ENCODE measurements around the gene SFR1. TPM values are rescaled to one million over a fixed set of nuclear protein-coding genes. Genes with fewer than 3 reads are reported as not detected.

Gene SFR1
- polyA plus RNA-seq, 5 donors = 8.9 to 15.0 (median 10.9) TPM

DNA sequence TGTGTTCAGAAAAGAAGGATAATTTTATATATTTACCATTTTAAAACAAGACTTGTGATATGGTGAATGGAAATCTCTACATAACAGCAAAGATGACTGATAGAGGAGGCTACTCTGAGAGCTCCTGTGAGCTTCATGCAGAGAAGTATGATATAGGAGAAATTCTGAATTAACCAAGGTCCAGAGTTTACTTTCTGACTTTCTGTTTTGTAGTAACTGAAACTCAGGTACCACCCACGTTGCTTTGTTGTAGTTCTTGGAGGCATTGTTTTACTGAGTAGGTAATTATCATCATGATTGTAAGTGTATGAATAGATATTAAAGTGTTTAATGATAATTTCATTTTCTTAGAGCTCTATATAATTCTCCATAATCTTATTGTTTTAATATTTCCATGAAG lies 18.0 kb upstream of the SFR1 start:
- DNase-seq = no peak

DNA sequence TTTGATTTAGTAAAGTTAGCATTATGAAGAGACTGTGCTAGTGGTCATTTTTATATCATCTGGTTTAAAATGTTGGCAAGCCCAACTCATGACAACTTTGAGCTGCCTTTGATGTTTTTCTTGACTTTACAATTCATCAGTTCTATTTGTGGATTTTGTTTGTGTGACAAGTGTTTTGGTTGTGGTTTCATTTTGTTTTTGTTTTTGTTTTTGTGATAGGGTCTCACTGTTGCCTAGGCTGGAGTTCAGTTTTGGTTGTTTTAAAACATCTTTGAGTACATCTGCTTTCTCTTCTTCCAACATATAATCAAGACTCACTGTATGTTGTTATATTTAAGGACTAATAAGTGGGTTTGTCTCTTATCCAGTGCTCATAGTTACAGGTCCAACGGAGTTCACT lies 17.6 kb upstream of the SFR1 start:
- DNase-seq = no peak

DNA sequence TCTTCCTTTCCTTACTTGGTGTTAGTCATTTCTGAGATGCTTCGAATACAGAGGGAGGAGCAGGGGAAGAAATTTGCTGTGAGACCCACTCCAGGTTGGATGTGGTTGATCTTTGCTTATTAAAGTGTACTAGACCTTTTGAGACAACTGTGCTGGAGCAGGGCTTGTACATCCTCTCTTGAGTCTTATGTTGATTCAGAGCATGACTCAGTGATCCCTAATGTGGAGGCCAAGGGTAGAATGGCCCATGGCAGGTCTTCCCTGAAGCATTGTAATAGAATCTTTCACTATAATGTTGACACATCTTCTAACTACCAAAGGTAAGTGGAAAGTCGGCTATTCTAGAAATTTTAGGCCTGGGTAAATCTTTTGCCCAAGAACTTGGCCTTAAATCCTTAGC lies 17.0 kb upstream of the SFR1 start:
- no peak for DNase-seq

DNA sequence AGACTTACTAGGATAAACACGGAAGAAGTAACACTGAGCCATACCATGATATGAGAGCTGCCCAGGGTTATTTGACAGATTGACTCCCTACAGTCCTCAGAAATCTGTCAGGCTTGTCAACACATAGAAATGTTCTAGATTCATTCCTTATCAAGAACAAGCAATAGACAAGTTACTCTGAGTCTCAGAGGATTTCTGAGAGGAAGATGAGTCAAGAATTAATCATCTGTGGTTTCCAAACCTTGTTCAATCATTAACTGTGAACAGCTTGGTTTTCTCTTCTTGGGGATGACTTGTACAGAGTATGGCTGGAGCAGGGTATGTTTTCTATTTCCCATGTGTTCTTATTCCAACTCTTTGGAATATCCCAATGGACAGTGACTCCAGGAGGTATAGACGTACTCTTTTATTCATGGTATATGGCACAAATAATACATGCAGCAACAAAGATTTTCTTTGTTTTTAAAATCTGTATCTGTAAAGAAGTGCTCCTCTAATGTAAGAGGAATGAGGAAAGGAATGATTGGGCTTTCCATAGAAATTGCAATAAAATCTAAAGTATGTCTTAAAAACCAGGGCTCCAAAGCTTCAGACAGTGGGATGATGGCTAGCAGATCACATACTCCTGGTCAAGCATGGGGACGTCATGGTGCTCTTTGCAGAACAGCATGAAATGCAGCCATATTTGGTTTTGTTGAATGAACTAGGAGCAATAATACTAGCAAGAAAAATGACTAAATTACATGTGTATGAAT lies 11.9 kb upstream of the SFR1 start:
- no peak for DNase-seq

DNA sequence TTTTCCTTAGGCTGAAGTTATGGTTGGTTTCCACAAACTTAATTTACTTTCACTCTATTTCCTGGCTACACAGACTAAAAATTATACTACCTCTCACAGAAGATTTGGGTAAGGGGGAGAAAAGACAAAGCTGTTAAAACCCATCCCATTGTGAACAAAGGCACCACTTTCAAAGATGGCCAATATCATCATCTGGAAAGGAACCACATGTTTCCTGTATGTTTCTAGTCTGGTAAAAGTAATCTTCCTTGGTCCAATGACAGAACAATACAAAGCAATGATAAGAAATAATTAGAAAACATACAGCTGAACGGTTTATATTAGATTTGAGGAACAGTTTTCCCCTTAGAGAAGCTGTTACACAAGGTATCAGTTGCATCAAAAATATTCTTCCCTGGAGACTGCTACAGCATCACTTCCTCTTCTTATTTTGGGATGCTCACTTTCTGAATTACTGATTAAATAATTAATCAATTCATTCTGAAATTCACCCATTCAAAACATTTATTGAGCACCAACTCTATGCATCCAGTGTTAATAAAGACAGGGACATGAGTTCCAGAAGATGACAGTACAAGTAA lies 8.5 kb upstream of the SFR1 start:
- no peak for DNase-seq

DNA sequence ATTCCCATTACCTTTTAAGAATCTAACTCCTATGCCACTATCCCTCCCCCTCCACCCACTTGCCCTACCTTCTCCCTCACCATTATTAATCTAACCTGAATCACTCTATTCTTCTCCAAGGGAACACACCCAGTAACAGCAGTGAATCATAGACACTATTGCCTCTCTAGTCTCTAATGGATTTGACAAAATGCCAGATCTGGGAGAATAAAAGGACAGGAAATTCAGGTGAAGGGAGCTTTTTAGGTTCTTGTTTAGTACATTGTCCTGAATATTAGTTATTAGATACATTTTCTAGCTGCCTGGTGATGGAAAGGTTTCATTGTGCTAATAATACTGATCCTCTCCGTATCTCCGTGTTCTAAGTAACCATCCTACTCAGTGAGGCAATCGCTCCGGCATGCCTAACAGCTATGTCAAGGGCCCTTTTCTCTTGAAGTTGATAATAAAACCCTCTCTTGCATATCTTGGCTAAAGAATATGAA lies 4.1 kb upstream of the SFR1 start:
- DNase-seq = no peak

DNA sequence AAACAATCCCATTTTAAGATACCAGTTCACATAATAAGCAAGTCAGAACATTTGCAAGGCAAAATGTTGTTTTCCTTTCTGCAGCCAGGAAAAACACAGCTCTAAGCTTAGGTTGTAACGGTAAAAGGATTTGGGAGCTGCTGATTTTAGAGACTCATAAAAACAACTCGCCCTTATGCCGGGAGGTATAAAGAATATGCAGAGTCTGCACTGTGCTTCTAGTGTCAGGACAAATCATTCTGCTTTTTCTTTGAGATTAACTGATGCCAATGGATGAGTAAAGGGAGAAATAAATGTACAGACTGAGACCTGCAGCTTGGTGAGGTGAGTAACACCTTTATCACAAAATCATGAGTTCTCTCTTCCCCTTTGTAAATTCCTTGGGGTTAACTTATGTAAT lies 2.0 kb upstream of the SFR1 start:
- DNase-seq = no peak

DNA sequence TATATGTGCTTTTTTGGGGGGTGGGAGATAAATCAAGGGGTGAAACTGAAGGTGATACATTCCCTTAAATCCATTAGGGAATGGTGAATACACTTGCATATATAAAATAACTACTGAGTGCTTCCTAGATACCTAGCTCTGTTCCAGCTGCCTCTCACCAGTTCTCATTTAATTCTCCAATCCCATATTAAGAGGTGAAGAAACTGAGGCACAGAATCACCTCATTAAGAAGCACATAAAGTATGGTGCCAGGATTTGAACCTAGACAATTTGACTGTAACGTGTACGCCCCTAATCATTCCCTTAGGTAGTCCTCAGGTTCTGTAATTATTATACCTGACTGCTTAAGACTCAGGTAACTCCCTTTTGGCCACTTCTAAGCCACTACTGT lies 1.5 kb upstream of the SFR1 start:
- DNase-seq = no peak

DNA sequence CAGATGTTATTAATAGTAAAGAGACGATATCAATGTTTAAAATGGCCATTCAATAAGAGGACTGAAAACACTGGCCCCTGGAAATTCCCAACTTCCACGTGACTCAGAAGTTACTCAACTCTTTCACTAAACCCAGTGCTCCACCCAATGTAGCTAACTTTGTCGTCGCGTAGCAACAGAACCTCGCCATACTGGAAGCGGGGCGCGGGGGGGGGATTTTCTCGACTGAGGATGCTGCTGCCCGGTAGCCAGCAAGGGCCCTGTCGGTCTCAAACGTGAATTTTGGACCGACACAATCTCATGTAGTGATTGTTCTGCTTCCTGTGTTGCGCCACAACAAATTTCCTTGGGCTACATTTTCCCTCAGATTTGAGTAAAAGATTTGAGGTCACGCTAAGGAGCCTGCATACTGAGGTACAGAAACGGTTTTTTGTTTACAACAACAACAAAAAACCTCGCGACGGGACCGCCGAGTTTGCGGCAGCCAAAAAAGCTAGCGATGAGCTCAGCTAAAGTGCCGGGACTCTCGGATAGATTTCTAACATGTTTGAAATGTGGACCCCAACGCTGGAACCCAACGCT lies 977 bp upstream of the SFR1 start:
- DNase-seq = peak; percentile 89 to 93

DNA sequence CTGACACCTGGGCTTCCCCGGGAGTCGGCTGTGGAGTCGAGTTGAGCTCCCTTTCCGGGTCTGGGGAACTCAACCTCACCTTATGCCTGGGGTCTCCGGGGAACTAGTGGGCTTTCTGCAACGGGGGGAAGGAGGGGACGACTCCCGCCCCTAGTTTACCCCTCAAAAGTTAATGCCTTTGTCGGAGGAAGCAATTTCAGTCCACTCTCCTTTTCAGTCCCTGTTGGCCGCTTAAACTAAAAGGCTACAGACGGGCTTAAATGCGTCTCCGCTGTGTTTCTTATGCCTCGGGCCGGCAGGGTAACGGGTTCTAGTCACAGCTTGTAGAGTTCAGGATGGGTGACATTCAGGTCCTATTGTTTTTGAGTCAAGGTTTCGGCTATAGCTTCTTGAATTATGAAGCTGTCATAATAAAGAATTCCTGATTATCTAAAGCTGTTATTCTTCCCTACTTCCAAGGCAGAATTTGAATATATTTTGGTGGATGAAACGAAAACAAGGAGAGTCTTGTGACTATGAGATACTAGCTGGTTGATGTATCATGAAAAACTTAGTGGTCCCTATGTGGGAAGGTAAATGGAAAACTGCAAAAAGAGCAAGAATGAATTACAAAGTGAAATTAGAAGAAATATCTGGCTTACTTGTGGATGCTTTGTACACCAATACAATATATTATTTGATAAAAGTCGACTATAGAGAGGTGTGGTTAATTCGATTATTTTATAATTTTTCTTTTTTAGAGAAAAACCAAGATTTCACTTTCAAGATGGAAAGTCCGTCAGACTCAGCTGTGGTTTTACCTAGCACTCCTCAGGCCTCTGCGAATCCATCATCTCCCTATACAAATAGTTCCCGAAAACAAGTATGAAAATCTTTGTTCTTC lies 495 bp downstream of the SFR1 start:
- DNase-seq = no peak

DNA sequence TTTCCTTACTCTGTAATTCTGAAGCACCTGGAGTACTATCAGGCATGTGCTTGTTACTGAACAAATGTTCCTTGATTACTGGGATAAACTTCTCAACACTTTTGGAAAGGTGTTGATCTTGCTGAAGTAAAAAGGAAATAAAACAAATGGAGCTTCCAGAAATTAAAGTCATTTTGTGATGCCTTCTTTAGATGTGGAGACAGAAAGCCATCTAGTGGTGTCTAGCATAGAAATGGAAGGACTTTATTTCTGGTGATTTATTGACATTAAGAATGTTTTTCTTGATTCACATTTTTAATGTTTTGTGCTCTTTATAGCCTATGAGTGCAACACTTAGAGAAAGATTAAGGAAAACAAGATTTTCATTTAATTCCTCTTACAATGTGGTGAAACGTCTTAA lies 1.4 kb downstream of the SFR1 start:
- no peak for DNase-seq

DNA sequence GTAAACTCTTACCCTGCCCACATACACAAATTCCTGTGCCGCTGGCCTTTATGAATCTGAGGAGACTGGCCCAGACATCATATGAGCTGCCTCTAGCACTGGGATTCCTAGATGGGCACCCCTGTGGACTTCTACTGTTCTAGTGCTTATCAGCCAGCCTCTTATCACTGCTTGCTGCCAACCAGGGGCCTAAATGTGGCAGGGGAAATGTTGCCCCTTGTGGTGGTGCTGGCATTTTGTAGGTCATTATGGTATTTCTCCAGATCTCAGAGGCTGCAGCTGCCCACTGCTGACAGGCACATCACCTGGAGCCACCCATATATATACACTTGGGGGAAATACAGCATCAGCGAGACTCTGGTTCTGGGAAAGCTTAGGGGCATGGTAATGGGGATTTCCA lies 5.4 kb downstream of the SFR1 start:
- DNase-seq = no peak

DNA sequence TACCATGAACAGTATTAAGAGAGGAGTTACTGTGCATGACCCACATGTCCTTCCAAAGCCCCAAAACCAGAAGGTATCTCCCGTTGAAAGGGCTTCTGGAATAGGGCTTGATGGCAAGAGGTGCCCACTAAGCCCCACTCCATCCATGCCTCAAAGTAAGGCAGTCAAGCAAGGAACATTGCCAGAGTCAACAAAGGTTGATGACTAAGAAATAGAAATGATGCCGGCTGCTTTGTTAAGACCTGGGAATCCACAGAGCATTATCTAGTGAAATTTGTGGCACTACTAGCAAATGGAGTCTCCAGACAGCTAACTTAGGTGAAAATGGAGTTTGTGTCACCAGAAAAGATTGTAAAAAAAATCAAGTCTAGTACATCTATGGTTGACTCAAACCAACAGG lies 6.2 kb downstream of the SFR1 start:
- DNase-seq = no peak

DNA sequence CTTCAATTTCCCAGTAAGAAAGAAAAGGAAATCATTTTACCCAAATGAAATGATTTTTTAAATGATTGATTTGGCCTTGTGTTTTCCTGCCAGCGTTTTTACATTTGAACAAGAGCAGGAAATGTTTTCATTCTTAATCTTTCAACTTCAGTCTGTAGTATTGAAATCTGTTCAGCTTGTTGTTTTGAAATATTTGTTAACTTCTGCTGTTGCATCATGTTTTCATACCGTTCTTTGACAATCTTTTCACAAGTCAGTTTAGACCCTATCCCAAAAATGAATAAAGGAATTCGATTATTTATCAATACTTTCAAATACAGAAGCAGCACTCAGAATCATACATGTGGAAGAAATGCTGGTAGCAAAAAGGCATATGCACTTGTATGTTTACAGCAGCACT lies 8.1 kb downstream of the SFR1 start:
- no peak for DNase-seq

DNA sequence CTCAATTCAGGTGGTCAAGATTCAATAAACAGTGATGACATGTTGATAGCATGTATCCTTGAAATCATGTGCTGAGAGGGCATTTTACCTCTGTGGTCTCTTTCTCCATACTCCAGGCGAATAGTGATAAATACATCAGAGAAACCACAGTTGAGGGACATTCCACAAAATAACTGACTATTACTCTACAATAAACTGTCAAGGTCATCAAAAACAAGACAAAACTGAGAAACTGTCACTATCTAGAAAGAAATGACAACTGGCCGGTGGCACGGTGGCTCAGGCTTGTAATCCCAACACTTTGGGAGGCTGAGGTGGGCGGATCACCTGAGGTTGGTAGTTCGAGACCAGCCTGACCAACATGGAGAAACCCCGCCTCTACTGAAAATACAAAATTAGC lies 16.2 kb downstream of the SFR1 start:
- no peak for DNase-seq

DNA sequence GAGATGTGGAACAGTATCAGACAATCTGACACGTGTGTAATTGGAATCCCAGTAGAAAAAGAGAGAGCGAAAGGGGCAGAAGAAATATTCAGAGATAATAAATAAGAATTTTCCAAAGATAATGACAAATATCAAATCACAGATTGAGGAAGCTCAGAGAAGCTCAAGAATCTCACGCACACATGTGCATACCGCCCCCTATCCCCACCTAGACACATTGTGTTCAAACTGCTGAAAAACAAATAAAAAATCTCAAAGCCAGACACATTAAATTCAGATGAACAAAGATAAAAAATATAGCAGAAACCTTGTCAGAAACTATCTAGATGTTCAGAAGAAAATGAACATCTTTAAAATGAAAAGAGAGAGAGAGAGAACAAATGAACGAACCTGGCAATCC lies 17.2 kb downstream of the SFR1 start:
- no peak for DNase-seq

DNA sequence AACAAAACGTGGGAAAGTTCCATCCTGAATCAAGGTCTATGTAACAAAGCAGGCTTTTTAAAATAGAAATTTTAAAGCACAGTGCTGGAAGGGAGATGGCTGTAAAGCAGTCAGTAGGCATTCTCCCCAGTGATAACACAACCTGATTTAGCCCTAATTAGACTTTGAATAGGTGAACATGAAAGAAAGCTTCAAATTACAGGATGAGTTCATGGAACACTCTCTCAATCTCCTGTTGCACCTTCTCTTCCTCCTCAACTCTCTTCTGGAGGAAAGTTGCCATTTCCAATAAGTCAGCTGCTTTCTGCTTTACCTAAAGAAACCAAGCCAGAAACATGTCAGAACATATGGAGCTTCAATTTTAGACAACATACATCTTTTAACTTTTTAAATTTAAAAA lies 20.1 kb downstream of the SFR1 start:
- DNase-seq = no peak

DNA sequence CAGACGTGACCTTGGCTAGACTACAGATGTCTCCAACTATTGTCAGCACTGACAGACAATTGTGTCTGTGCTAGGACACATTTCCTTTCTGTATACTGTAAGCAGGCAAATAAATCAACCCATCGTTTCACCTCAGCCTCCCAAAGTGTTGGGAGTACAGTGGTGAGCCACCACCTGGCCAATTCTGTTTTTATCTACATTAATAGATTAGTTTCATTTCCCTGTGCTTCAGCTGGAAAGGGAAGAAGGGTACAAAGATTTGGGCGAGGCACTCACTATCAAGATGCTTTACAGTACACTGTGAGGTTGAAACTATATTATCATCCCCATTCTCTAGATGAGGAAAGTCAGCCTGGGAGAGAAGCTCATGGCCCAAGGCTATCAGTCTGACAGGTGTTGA lies 21.9 kb downstream of the SFR1 start:
- no peak for DNase-seq

DNA sequence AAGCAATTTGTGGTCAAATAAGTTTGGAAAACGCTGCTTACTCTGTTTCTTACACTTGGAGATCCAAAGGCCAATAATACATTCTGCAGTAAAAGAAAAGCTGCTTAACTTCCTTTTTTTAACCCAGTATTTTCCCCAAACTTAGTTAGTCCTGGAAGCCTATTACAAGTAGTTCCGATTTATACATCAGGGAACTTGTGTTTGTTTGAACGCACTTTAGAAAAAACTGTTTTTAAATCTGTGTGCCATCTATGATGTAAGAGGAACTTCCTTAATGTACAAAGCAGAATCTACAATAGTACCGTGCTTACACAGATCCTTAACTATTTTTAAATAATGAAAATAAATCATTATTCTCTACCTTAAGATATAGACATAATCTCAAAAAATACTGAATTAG lies 23.0 kb downstream of the SFR1 start:
- DNase-seq = no peak

DNA sequence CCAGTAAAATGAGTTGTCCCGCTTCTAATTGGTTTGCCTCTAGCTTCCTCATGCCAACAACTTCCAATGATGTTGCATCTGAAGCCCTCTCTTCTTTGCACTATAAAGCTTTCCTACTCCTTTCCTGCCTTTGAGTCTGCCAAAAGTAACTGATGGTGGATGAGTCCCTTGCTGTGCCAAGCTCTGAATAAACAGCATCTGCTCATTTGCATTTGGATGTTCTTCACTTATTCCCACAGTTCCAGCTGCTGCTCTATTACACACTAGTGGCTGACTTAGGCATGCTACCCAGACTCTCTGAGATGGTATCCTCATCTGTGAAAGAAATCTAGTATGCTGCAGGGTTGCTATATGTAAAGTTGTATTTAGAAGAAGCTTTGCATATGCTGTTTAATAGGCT lies 24.9 kb downstream of the SFR1 start:
- no peak for DNase-seq

DNA sequence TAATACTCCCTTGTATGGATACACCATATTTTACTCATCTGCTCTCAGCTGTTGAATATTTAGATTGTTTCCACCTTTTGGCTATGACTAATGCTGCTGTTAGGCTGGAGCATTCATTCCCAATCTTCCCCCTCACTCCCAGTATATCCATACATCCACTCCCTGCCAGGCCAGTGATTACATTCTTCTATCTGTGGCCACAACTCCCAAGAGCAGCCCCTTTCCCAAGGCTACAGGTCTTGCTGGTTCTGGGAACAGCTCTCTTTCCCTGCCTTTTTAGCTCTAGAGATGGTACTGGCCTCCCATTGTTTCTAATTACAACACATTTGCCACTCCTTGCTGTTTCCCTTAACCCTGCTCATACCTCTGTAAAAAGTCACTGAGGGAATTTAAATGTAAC lies 28.2 kb downstream of the SFR1 start:
- no peak for DNase-seq

DNA sequence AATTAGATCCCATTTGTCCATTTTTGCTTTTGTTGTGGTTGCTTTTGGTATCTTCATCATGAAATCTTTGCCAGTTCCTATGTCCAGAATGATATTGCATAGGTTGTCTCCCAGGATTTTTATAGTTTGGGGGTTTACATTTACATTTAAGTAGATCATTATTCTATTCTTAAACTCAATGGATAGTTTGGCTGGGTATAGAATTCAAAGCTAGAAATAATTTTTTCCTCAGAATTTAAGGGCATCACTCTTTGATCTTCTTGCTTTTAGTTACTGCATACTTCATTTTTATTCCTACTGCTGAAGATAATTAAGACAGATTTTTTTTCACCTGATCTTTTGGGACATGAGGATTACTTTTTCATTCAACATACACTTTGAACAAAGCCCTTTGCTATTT lies 29.8 kb downstream of the SFR1 start:
- no peak for DNase-seq

DNA sequence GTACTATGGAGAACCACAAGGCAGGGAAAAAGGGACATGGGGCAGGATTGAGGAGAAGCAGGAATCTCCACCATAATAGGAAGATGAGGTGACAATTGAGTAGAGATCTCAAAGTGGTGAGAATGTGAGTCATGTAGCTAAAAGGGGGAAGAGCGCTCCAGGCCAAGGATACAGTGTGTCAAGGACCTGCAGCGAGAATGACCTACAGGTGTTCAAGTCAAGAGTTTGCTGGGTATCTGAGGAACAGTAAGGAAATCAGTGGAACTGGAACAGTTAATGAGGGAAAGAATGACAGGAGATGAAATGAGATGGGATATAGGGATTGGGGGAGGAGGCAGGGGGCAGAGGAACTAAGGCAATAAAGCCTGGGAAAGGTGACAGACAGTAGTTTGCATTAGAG lies 33.6 kb downstream of the SFR1 start:
- no peak for DNase-seq

All from right lung (tissue), 5 donors.